WERI-Rb-1 (cell line): Measurements from ENCODE around the gene SCYL2.

Experiments used
- DNase-seq: peaks from one replicate; pipeline ENCODE4 v3.0.0-alpha.2; 2020
- H3K27ac ChIP-seq: fragments of 250-450 bp; sonication (Bioruptor Pico); 2 replicates; pipeline ENCODE4 v1.5.1; 2020; ENCODE audit warnings: mild to moderate bottlenecking, moderate library complexity
- H3K27me3 ChIP-seq: fragments of 250-450 bp; sonication (Bioruptor Pico); 2 replicates; pipeline ENCODE4 v1.5.1; 2021; ENCODE audit warnings: mild to moderate bottlenecking, low read depth, moderate library complexity; ENCODE audit not compliant: insufficient read depth, severe bottlenecking
- H3K36me3 ChIP-seq: fragments of 250-450 bp; sonication (Bioruptor Pico); 2 replicates; pipeline ENCODE4 v1.5.1; 2020; ENCODE audit warnings: mild to moderate bottlenecking, moderate library complexity
- H3K4me3 ChIP-seq: 2 replicates; pipeline ENCODE4 v1.5.1; 2011; ENCODE audit warnings: low read depth, mild to moderate bottlenecking, control low read depth, low read length
- H3K9me3 ChIP-seq: fragments of 250-450 bp; sonication (Bioruptor Pico); 2 replicates; pipeline ENCODE4 v1.5.1; 2021; ENCODE audit warnings: mild to moderate bottlenecking, moderate library complexity; ENCODE audit not compliant: severe bottlenecking
- TF ChIP-seq, protein P1 (sequence below): IDR thresholded peaks from 2 replicates; pipeline ENCODE4 v1.5.1; 2011; ENCODE audit warnings: low read depth, mild to moderate bottlenecking, control low read depth, inconsistent platforms, low read length

The SCYL2 gene

GRCh38 chr12:100324498-100324897 is 57.5 kb downstream of the SCYL2 start:
- DNase-seq, result no peak
- TF ChIP-seq, protein P1, sequence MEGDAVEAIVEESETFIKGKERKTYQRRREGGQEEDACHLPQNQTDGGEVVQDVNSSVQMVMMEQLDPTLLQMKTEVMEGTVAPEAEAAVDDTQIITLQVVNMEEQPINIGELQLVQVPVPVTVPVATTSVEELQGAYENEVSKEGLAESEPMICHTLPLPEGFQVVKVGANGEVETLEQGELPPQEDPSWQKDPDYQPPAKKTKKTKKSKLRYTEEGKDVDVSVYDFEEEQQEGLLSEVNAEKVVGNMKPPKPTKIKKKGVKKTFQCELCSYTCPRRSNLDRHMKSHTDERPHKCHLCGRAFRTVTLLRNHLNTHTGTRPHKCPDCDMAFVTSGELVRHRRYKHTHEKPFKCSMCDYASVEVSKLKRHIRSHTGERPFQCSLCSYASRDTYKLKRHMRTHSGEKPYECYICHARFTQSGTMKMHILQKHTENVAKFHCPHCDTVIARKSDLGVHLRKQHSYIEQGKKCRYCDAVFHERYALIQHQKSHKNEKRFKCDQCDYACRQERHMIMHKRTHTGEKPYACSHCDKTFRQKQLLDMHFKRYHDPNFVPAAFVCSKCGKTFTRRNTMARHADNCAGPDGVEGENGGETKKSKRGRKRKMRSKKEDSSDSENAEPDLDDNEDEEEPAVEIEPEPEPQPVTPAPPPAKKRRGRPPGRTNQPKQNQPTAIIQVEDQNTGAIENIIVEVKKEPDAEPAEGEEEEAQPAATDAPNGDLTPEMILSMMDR, result no peak
- Histone ChIP-seq H3K27ac (no peak overlapping the region), H3K4me3 (no peak overlapping the region), H3K36me3 (peaks cover 19% of the 10 kb centered on the region), H3K9me3 (no peaks in the 10 kb centered on the region), H3K27me3 (no peaks in the 10 kb centered on the region)

DNA sequence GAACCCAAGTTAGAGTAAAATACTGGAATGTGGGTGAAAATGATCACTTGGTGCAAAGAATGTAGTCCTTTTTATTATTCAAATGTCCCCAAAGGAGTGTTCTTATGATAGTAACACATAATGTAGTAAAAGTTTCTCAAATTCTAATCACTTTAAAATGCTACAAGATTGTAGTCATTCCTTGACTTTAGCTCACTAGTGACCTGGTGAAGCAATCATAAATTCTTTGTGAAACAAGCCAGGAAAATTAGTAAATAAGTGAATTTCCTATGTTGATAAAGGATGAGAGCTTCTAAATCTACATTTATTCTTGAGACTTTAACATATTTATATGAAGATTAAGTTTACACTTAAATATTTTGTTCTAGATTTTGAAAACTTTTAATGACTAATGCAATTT is 59.2 kb downstream of the SCYL2 start:
- Histone ChIP-seq H3K36me3 (peaks cover 23% of the 10 kb centered on the region), H3K4me3 (no peak overlapping the region), H3K27me3 (no peaks in the 10 kb centered on the region), H3K9me3 (no peaks in the 10 kb centered on the region), H3K27ac (no peak overlapping the region)
- DNase-seq, result no peak
- TF ChIP-seq, protein P1, result no peak

DNA sequence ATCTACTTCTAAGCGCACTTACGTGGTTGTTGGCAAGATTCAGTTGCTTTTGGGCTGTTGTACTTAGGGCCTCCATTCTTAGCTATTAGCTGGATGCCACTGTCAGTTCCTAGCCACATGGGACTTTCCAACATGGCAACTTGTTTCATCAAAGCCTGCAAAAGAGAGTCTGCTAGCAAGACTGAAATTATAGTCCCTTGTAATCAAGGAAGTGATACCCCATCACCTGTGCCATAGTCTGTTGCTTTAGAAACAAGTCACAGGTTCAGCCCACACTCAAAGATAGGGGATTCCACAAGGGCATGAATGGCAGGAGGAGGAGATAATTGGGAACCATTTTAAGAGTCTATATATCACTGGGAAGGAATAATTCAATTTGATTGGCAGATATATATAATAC is 62.8 kb downstream of the SCYL2 start:
- peaks cover 34% of the 10 kb centered on the region for H3K36me3 ChIP-seq
- no peak for DNase-seq
- no peak overlapping the region for H3K27ac ChIP-seq
- H3K4me3 ChIP-seq, result no peak overlapping the region
- no peaks in the 10 kb centered on the region for H3K9me3 ChIP-seq
- TF ChIP-seq, protein P1, result no peak
- no peaks in the 10 kb centered on the region for H3K27me3 ChIP-seq

DNA sequence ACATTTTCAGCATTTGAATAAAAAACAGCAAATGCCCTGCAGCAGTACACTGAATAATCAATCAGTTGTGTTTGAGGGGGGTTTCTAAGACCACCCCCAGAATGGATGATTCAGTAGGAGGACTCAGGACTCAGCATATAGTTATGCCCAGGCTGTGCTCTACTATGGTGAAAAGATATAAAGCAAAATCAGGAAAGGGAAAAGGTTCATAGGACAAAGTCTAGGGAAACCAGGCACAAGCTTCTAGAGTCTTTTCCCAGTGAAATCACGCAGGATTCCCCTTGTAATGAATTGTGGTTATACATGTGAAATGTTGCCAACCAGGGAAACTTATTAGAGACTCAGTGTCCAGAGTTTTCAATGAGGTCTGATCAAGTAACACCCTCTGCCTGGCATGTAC is 64.9 kb downstream of the SCYL2 start:
- Histone ChIP-seq H3K9me3 (no peaks in the 10 kb centered on the region), H3K36me3 (peaks cover 40% of the 10 kb centered on the region), H3K4me3 (no peak overlapping the region), H3K27ac (no peak overlapping the region), H3K27me3 (no peaks in the 10 kb centered on the region)
- TF ChIP-seq, protein P1, result no peak
- no peak for DNase-seq

DNA sequence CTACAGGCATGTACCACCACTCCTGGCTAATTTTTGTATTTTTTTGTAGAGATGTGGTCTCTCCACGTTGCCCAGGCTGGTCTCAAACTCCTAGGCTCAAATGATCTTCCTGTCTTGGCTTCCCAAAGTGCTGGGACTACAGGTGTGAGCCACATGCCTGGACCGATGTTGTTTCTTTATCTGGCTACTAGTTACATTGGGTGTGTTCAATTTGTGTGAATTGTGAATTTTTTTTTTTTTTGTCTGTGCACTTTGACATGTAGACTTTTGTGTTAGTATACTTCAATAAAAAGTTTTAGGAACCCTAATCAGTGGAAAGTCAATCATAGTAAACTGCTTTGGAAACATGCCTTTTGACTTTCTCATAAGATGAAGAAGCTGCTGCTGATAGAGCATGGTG is 65.9 kb downstream of the SCYL2 start:
- Histone ChIP-seq H3K4me3 (no peak overlapping the region), H3K27ac (no peak overlapping the region), H3K27me3 (no peaks in the 10 kb centered on the region), H3K9me3 (no peaks in the 10 kb centered on the region), H3K36me3 (peaks cover 47% of the 10 kb centered on the region)
- DNase-seq, result no peak
- TF ChIP-seq, protein P1, result no peak

- Histone ChIP-seq H3K4me3 (no peak overlapping the region), H3K27me3 (no peaks in the 10 kb centered on the region), H3K36me3 (peaks cover 23% of the 10 kb centered on the region), H3K9me3 (no peaks in the 10 kb centered on the region), H3K27ac (no peak overlapping the region)
- TF ChIP-seq, protein P1, result no peak
- no peak for DNase-seq
These were observed 70.3 kb downstream of the SCYL2 start for GRCh38 chr12:100337299-100337698.
